HepG2 (cell line): Measurements from ENCODE around the gene CBX5. TPM values are rescaled to one million over a fixed set of nuclear protein-coding genes. Genes with fewer than 3 reads are reported as not detected.

Experiments used
- ATAC-seq: fragments of 200-7000 bp; cut with Tn5 transposase; 3 replicates; pipeline ENCODE4 v1.9.1; 2020; ENCODE audit warnings: mild to moderate bottlenecking, moderate library complexity
- BruUV-seq: library from RNA; stranded (reverse); fragments of 400-500 nt; replicated peaks from 2 replicates; lab custom pipeline; 2021; lab: Mats Ljungman, UMichigan
- CTCF ChIA-PET: fragments of 300-600 bp; formaldehyde crosslinking; extraction: SDS; loops from one replicate; lab custom pipeline; 2021; ENCODE audit warnings: low total read pairs, inconsistent platforms, low intra/inter-chr PET ratio; lab: Yijun Ruan, JAX
- POLR2A ChIA-PET: fragments of 350-600 bp; sonication (Branson Sonifier 250); formaldehyde crosslinking; loops from one replicate; lab custom pipeline; 2020; ENCODE audit warnings: antibody characterized with exemption, inconsistent platforms; lab: Yijun Ruan, JAX
- DNase-seq: peaks from one replicate; pipeline ENCODE4 v3.0.0-alpha.2; 2015; ENCODE audit warnings: low spot score
- FAIRE-seq: peaks from 3 replicates; lab custom pipeline; 2011; peaks lifted over from hg19 to GRCh38; lab: Jason Lieb, UNC
- H2AFZ ChIP-seq: one replicate; pipeline ENCODE4 v1.6.1; 2011; ENCODE audit warnings: low read length, inconsistent platforms
- H3K27ac ChIP-seq: fragments of 300-600 bp; 3 replicates; pipeline ENCODE4 v1.8.0; 2011; ENCODE audit warnings: mixed run types, mild to moderate bottlenecking, mixed read lengths, low read length, inconsistent platforms; ENCODE audit not compliant: insufficient read depth; ENCODE audit errors: extremely low read length
- H3K27me3 ChIP-seq, 2 experiments: fragments of 200-600 bp in 1 of 2; 2 replicates in 1 of 2; 3 replicates in 1 of 2; pipeline versions ENCODE4 v1.6.0 to v1.8.0; 2011; ENCODE audit warnings: low read length in 2 of 2, mild to moderate bottlenecking in 2 of 2, moderate library complexity in 2 of 2, inconsistent platforms in 1 of 2; ENCODE audit not compliant: insufficient read depth in 2 of 2, control insufficient read depth in 1 of 2
- H3K36me3 ChIP-seq, 2 experiments: fragments of 200-600 bp in 1 of 2; replicated peaks in 1 of 2; 2 replicates in 1 of 2; 3 replicates in 1 of 2; pipeline versions ENCODE4 v1.5.1 to v1.8.0; 2011; ENCODE audit warnings: low read length in 2 of 2, inconsistent platforms in 1 of 2; ENCODE audit not compliant: insufficient read depth in 2 of 2, control insufficient read depth in 1 of 2
- H3K4me1 ChIP-seq: 2 replicates; pipeline ENCODE4 v1.5.1; 2012; ENCODE audit warnings: low read length, inconsistent platforms; ENCODE audit not compliant: insufficient read depth
- H3K4me2 ChIP-seq: 2 replicates; pipeline ENCODE4 v1.6.0; 2011; ENCODE audit warnings: low read depth, low read length, inconsistent platforms
- H3K4me3 ChIP-seq, 3 experiments: fragments of 200-600 bp in 1 of 3; sonication (generic), shearing (Covaris generic) in 1 of 3; replicated peaks in 1 of 3; 2 replicates each; pipeline ENCODE4 v1.5.1; 2011 to 2016; ENCODE audit warnings: low read length in 3 of 3, inconsistent platforms in 2 of 3, low read depth in 2 of 3, mild to moderate bottlenecking in 2 of 3, control low read depth in 1 of 3, mixed read lengths in 1 of 3; ENCODE audit not compliant: insufficient read depth in 1 of 3
- H3K79me2 ChIP-seq: one replicate; pipeline ENCODE4 v1.6.1; 2011; ENCODE audit warnings: low read length, inconsistent platforms; ENCODE audit not compliant: insufficient read depth
- H3K9ac ChIP-seq: 2 replicates; pipeline ENCODE4 v1.6.0; 2011; ENCODE audit warnings: mild to moderate bottlenecking, low read depth, low read length, inconsistent platforms; ENCODE audit not compliant: insufficient read depth
- H3K9me3 ChIP-seq: 2 replicates; pipeline ENCODE4 v1.5.1; 2012; ENCODE audit warnings: mild to moderate bottlenecking, low read length
- H4K20me1 ChIP-seq: 2 replicates; pipeline ENCODE4 v1.6.0; 2011; ENCODE audit warnings: inconsistent platforms, mild to moderate bottlenecking, low read length, moderate library complexity; ENCODE audit not compliant: insufficient read depth
- EP300 ChIP-seq, 3 experiments: sonication (generic) in 1 of 3; formaldehyde crosslinking in 1 of 3; IDR thresholded peaks; 2 replicates each; pipeline versions ENCODE4 v1.5.1 to v1.6.1; 2011 to 2020; ENCODE audit warnings: low read depth in 2 of 3, low read length in 2 of 3, borderline replicate concordance in 1 of 3, improper control_type of control experiment in 1 of 3, mild to moderate bottlenecking in 1 of 3, missing genetic modification reagents in 1 of 3, moderate library complexity in 1 of 3
- ETS1 ChIP-seq: sonication (generic); formaldehyde crosslinking; IDR thresholded peaks from 2 replicates; pipeline ENCODE4 v1.4.0; 2020; ENCODE audit warnings: missing genetic modification reagents
- HOXA5 ChIP-seq: sonication (generic); formaldehyde crosslinking; IDR thresholded peaks from 2 replicates; pipeline ENCODE4 v1.4.0; 2020; ENCODE audit warnings: missing genetic modification reagents
- KMT2A ChIP-seq: sonication (generic); formaldehyde crosslinking; IDR thresholded peaks from 2 replicates; pipeline ENCODE4 v1.4.0; 2020; ENCODE audit warnings: missing genetic modification reagents
- MAFF ChIP-seq: IDR thresholded peaks from 2 replicates; pipeline ENCODE4 v1.6.1; 2011; ENCODE audit warnings: low read depth, low read length, improper control_type of control experiment
- MAFK ChIP-seq, 2 experiments: IDR thresholded peaks in 1 of 2; conservative IDR thresholded peaks in 1 of 2; 2 replicates each; pipeline ENCODE4 v1.6.1; 2011; ENCODE audit warnings: improper control_type of control experiment in 2 of 2, low read length in 2 of 2
- NAIF1 ChIP-seq: sonication (generic); formaldehyde crosslinking; IDR thresholded peaks from 2 replicates; pipeline ENCODE4 v1.5.0; 2020; ENCODE audit warnings: mild to moderate bottlenecking, missing genetic modification reagents, borderline replicate concordance
- NONO ChIP-seq, 2 experiments: fragments of 450-650 bp in 1 of 2; sonication (generic) in 1 of 2; formaldehyde crosslinking in 1 of 2; IDR thresholded peaks in 1 of 2; conservative IDR thresholded peaks in 1 of 2; 2 replicates each; pipeline versions ENCODE4 v1.6.1 to v1.8.0; 2017 to 2022; ENCODE audit warnings: mild to moderate bottlenecking in 1 of 2, missing genetic modification reagents in 1 of 2, moderate library complexity in 1 of 2
- PAF1 ChIP-seq: IDR thresholded peaks from 2 replicates; pipeline ENCODE4 v1.6.1; 2016; ENCODE audit warnings: missing genetic modification reagents, missing compliant biosample characterization
- PLSCR1 ChIP-seq: sonication (generic); formaldehyde crosslinking; IDR thresholded peaks from 2 replicates; pipeline ENCODE4 v1.5.0; 2020; ENCODE audit warnings: missing genetic modification reagents, mild to moderate bottlenecking, borderline replicate concordance
- ZNF33A ChIP-seq: sonication (generic); formaldehyde crosslinking; IDR thresholded peaks from 2 replicates; pipeline ENCODE4 v1.5.1; 2020; ENCODE audit warnings: missing genetic modification reagents, mild to moderate bottlenecking, moderate library complexity, borderline replicate concordance
- ZNF749 ChIP-seq: sonication (generic); formaldehyde crosslinking; IDR thresholded peaks from 2 replicates; pipeline ENCODE4 v1.8.0; 2022; ENCODE audit warnings: mild to moderate bottlenecking, missing genetic modification reagents, moderate library complexity, borderline replicate concordance
- ZNF816 ChIP-seq: sonication (generic); formaldehyde crosslinking; IDR thresholded peaks from 2 replicates; pipeline ENCODE4 v1.8.0; 2022; ENCODE audit warnings: missing genetic modification reagents, mild to moderate bottlenecking, borderline replicate concordance
- WGBS: methylation state at CpG from one replicate; pipeline ENCODE4 v1.1.6; 2017; ENCODE audit warnings: low lambda C conversion rate; 5-methylcytosine and 5-hydroxymethylcytosine counted together
- in situ Hi-C: cut with HindIII; loops from 2 replicates; pipeline ENCODE4 v1.10.0; 2017; ENCODE audit warnings: low pct_unique_long_range_greater_than_20kb; ENCODE audit not compliant: extremely low pct_ligation_motif_present
- intact Hi-C: fragments of 100-400 bp; cut with micrococcal nuclease; formaldehyde crosslinking; loops from one replicate; pipeline ENCODE4 v1.10.0; 2022; ENCODE audit not compliant: unreplicated experiment
- polyA plus RNA-seq, 8 experiments: library from polyadenylated mRNA; depleted of rRNA in 3 of 8; stranded (reverse) in 7 of 8; unstranded in 1 of 8; fragments of >200 nt; fragmentation: Illumina TruSeq in 4 of 8; extraction: Trizol in 4 of 8; gene quantifications; 2 replicates each; pipeline versions ENCODE4 v1.2.1 to v1.2.3, GENCODE V29; 2011 to 2016; ENCODE audit warnings: low read depth in 4 of 8, missing spikeins in 1 of 8, mixed read lengths in 1 of 8; ENCODE audit not compliant: insufficient read depth in 1 of 8
- total RNA-seq, 5 experiments: library from RNA; depleted of rRNA; stranded (reverse); fragments of >200 nt; fragmentation: Illumina TruSeq; extraction: Trizol; gene quantifications; 2 replicates each; pipeline ENCODE4 v1.2.3, GENCODE V29; 2016; ENCODE audit warnings: low read depth in 1 of 5

The CBX5 gene
- total and polyA plus RNA-seq, 2 of the 13 experiments (the other 11 are each of a cell fraction or from before 2014, with no cell fraction given), result 16.0 to 22.2 TPM

- Histone ChIP-seq H3K9me3 (no peaks in the 10 kb centered on the region), H3K9ac (no peak overlapping the region), H4K20me1 (no peaks in the 10 kb centered on the region), H3K36me3 (peaks cover 4 to 12% of the 10 kb centered on the region in 2 experiments), H3K4me2 (no peak overlapping the region), H3K27me3 (no peaks in the 10 kb centered on the region), H2AFZ (no peak overlapping the region), H3K4me3 (no peak overlapping the region), H3K79me2 (no peaks in the 10 kb centered on the region), H3K27ac (no peak overlapping the region), H3K4me1 (no peaks in the 10 kb centered on the region)
- intact Hi-C loops (no loop called here), in situ Hi-C loops (no loop called here)
- FAIRE-seq, result no peak
- 92% methylated on average over 2 of the region's 2 CpGs for WGBS
- DNase-seq, result no peak
- no peak for ATAC-seq
- no TSS peak for BruUV-seq
- POLR2A ChIA-PET, result no interaction called here
- peak; percentile 76 to 85 for TF ChIP-seq MAFK (conservative IDR thresholded peaks at IDR 0.05 in 1 of 2, IDR thresholded peaks at IDR 0.05 in 1 of 2; ENCODE audit: low read length in 2 of 2)
- TF ChIP-seq EP300 (IDR thresholded peaks at IDR 0.05; ENCODE audit: low read depth in 2 of 2, low read length in 2 of 2), result no peak
- TF ChIP-seq EP300 (CRISPR knock-in tag; IDR thresholded peaks at IDR 0.05; ENCODE audit: borderline replicate concordance), result no peak
- TF ChIP-seq MAFF, result peak; percentile 79
- CTCF ChIA-PET, result no interaction called here
These were observed 39.8 kb downstream of the CBX5 start for GRCh38 chr12:54240129-54240528.

- FAIRE-seq, result no peak
- Histone ChIP-seq H3K4me3 (no peak overlapping the region), H3K27me3 (no peaks in the 10 kb centered on the region), H3K9ac (no peak overlapping the region), H3K79me2 (no peaks in the 10 kb centered on the region), H3K36me3 (peaks cover 4 to 10% of the 10 kb centered on the region in 2 experiments), H3K27ac (no peak overlapping the region), H2AFZ (no peak overlapping the region), H3K9me3 (no peaks in the 10 kb centered on the region), H3K4me1 (no peaks in the 10 kb centered on the region), H3K4me2 (no peak overlapping the region), H4K20me1 (no peaks in the 10 kb centered on the region)
- TF ChIP-seq PLSCR1 (no peak), PAF1 (CRISPR knock-in tag) (no peak), KMT2A (CRISPR knock-in tag) (no peak), NAIF1 (no peak), ETS1 (CRISPR knock-in tag) (no peak), ZNF816 (CRISPR knock-in tag) (no peak), ZNF749 (no peak), ZNF33A (CRISPR knock-in tag) (no peak), NONO (IDR thresholded peaks at IDR 0.05) (no peak), NONO (CRISPR knock-in tag; conservative IDR thresholded peaks at IDR 0.05) (no peak), HOXA5 (CRISPR knock-in tag) (no peak)
- in situ Hi-C loops (no loop called here), intact Hi-C loops (loop anchor here (5.0 kb wide), 1 partner anchor 128 kb away; no protein-coding TSS in a partner anchor)
- no peak for ATAC-seq
- no peak for DNase-seq
- CTCF ChIA-PET, result no interaction called here
- POLR2A ChIA-PET, result no interaction called here
- TSS peak; percentile 10 for BruUV-seq
These were observed 40.3 kb downstream of the CBX5 start for GRCh38 chr12:54239620-54240019.
